Activated T-cell treated with anti-CD3 and anti-CD28 coated beads, Interleukin-2, amount 50 U/mL, for 72 hours (primary cell): ENCODE measurements around the gene HSD11B2. TPM values are rescaled to one million over a fixed set of nuclear protein-coding genes. Genes with fewer than 3 reads are reported as not detected.
A peak's percentile ranks its signal among the peaks of the same experiment; 100 is the strongest.

Experiments
- ATAC-seq, 2 donors: fragments of 150-1000 bp; cut with Tn5 transposase; replicated peaks in 1 of 2; 2 replicates each; pipeline ENCODE4 v1.10.0; 2021; ENCODE audit warnings: moderate library complexity in 2 of 2, mild to moderate bottlenecking in 1 of 2
- DNase-seq, 2 donors: peaks; one replicate each; pipeline ENCODE4 v3.0.0; 2021 to 2022; ENCODE audit warnings: mixed read lengths in 1 of 2
- H3K27ac Mint-ChIP-seq: one replicate; pipeline ENCODE4 v1.8.0; 2022; ENCODE audit warnings: mild to moderate bottlenecking, moderate library complexity, mixed read lengths
- H3K27me3 Mint-ChIP-seq: one replicate; pipeline ENCODE4 v1.8.0; 2022; ENCODE audit warnings: low read depth, mixed read lengths
- H3K36me3 Mint-ChIP-seq, 2 donors: one replicate each; pipeline ENCODE4 v1.8.0; 2022; ENCODE audit warnings: mixed read lengths in 2 of 2, mild to moderate bottlenecking in 1 of 2; ENCODE audit not compliant: insufficient read depth in 2 of 2
- H3K4me1 Mint-ChIP-seq: one replicate; pipeline ENCODE4 v1.8.0; 2022; ENCODE audit warnings: low read depth, mixed read lengths
- H3K4me3 Mint-ChIP-seq, 2 donors: one replicate each; pipeline ENCODE4 v1.8.0; 2022; ENCODE audit warnings: mild to moderate bottlenecking in 2 of 2, mixed read lengths in 2 of 2, moderate library complexity in 2 of 2
- H3K9me3 Mint-ChIP-seq, 2 donors: one replicate each; pipeline ENCODE4 v1.8.0; 2022; ENCODE audit warnings: mixed read lengths in 2 of 2
- total RNA-seq, 2 donors: library from RNA; stranded (reverse); gene quantifications; one replicate each; pipeline ENCODE4 v1.2.3, GENCODE V29; 2022

Gene HSD11B2
- total RNA-seq, 2 donors from 2014 or later: 0.53 to 1.1 TPM

- peaks cover 4% of the 10 kb centered on the region for H3K4me1 Mint-ChIP-seq
- H3K9me3 Mint-ChIP-seq: no peaks in the 10 kb centered on the region
Observed at GRCh38 chr16:67426022-67426421, 4.9 kb upstream of the HSD11B2 start.

GRCh38 chr16:67426950-67427349 is 4.0 kb upstream of the HSD11B2 start:
- Mint-ChIP-seq H3K27ac (no peak overlapping the region), H3K4me3 (no peak overlapping the region), H3K9me3 (no peaks in the 10 kb centered on the region), H3K27me3 (peaks cover 30% of the 10 kb centered on the region), H3K4me1 (peaks cover 4% of the 10 kb centered on the region), H3K36me3 (no peaks in the 10 kb centered on the region)
- ATAC-seq (no peak), DNase-seq (no peak)

More at GRCh38 chr16:67426022-67426421, 4.9 kb upstream of the HSD11B2 start:
- H3K36me3 Mint-ChIP-seq: no peaks in the 10 kb centered on the region
- H3K27ac Mint-ChIP-seq: no peak overlapping the region
- DNase-seq (no peak), ATAC-seq (no peak)
- H3K4me3 Mint-ChIP-seq: no peak overlapping the region
- H3K27me3 Mint-ChIP-seq: peaks cover 30% of the 10 kb centered on the region

- Mint-ChIP-seq H3K9me3 (no peaks in the 10 kb centered on the region), H3K27ac (no peak overlapping the region), H3K27me3 (peaks cover 30% of the 10 kb centered on the region), H3K4me1 (peaks cover 4% of the 10 kb centered on the region), H3K4me3 (no peak overlapping the region), H3K36me3 (no peaks in the 10 kb centered on the region)
- ATAC-seq (peak; percentile 69), DNase-seq (peak; percentile 73 to 75)
Observed at GRCh38 chr16:67428146-67428731, 2.7 kb upstream of the HSD11B2 start.

- DNase-seq (no peak), ATAC-seq (no peak)
- no peaks in the 10 kb centered on the region for H3K9me3 Mint-ChIP-seq
- H3K4me3 Mint-ChIP-seq: peak overlapping the region; percentile 60 to 68
- peaks cover 30% of the 10 kb centered on the region for H3K27me3 Mint-ChIP-seq
- H3K27ac Mint-ChIP-seq: no peak overlapping the region
- H3K36me3 Mint-ChIP-seq: no peaks in the 10 kb centered on the region
- peaks cover 4% of the 10 kb centered on the region for H3K4me1 Mint-ChIP-seq
Observed at GRCh38 chr16:67429053-67429798, 1.7 kb upstream of the HSD11B2 start.

GRCh38 chr16:67429799-67430503 is 970 bp upstream of the HSD11B2 start:
- no peak overlapping the region for H3K27ac Mint-ChIP-seq
- H3K27me3 Mint-ChIP-seq: peaks cover 30% of the 10 kb centered on the region
- peak overlapping the region; percentile 86 to 88 for H3K4me3 Mint-ChIP-seq

GRCh38 chr16:67430504-67430976 is 381 bp upstream of the HSD11B2 start:
- Mint-ChIP-seq H3K27ac (no peak overlapping the region), H3K27me3 (peaks cover 30% of the 10 kb centered on the region), H3K4me1 (peaks cover 14% of the 10 kb centered on the region), H3K36me3 (no peaks in the 10 kb centered on the region), H3K9me3 (no peaks in the 10 kb centered on the region), H3K4me3 (peak overlapping the region; percentile 86 to 88)
- DNase-seq (peak; percentile 40 to 46), ATAC-seq (peak; percentile 58 to 59)

More at GRCh38 chr16:67429799-67430503, 970 bp upstream of the HSD11B2 start:
- Mint-ChIP-seq H3K4me1 (peaks cover 9% of the 10 kb centered on the region), H3K9me3 (no peaks in the 10 kb centered on the region), H3K36me3 (no peaks in the 10 kb centered on the region)
- no peak for ATAC-seq
- no peak for DNase-seq

GRCh38 chr16:67431775-67432505 is 1.0 kb downstream of the HSD11B2 start:
- H3K4me3 Mint-ChIP-seq: peak overlapping the region; percentile 55 to 56
- no peaks in the 10 kb centered on the region for H3K9me3 Mint-ChIP-seq
- H3K27me3 Mint-ChIP-seq: peaks cover 24% of the 10 kb centered on the region
- H3K4me1 Mint-ChIP-seq: peaks cover 14% of the 10 kb centered on the region
- DNase-seq: no peak
- H3K27ac Mint-ChIP-seq: no peak overlapping the region
- no peak for ATAC-seq
- no peaks in the 10 kb centered on the region for H3K36me3 Mint-ChIP-seq

- ATAC-seq: no peak
- Mint-ChIP-seq H3K4me3 (peak overlapping the region in 1 of 2 donors; percentile 33), H3K4me1 (peaks cover 15% of the 10 kb centered on the region), H3K36me3 (no peaks in the 10 kb centered on the region), H3K27ac (no peak overlapping the region), H3K27me3 (peaks cover 21% of the 10 kb centered on the region), H3K9me3 (no peaks in the 10 kb centered on the region)
- DNase-seq: no peak
Observed at GRCh38 chr16:67432506-67432890, 1.6 kb downstream of the HSD11B2 start.

- Mint-ChIP-seq H3K27ac (no peak overlapping the region), H3K9me3 (no peaks in the 10 kb centered on the region), H3K36me3 (peaks cover 0 to under 1% of the 10 kb centered on the region in 2 donors), H3K27me3 (peaks cover 21% of the 10 kb centered on the region), H3K4me3 (no peak overlapping the region), H3K4me1 (peaks cover 21% of the 10 kb centered on the region)
- ATAC-seq (no peak), DNase-seq (no peak)
Observed at GRCh38 chr16:67433131-67433719, 2.3 kb downstream of the HSD11B2 start.

- Mint-ChIP-seq H3K4me1 (peaks cover 16% of the 10 kb centered on the region), H3K9me3 (no peaks in the 10 kb centered on the region), H3K36me3 (peaks cover 0 to 2% of the 10 kb centered on the region in 2 donors), H3K4me3 (no peak overlapping the region), H3K27me3 (no peaks in the 10 kb centered on the region), H3K27ac (no peak overlapping the region)
- ATAC-seq (no peak), DNase-seq (no peak)
Observed at GRCh38 chr16:67435758-67436164, 4.8 kb downstream of the HSD11B2 start.

GRCh38 chr16:67436640-67437193 is 5.8 kb downstream of the HSD11B2 start:
- Mint-ChIP-seq H3K27me3 (no peaks in the 10 kb centered on the region), H3K9me3 (no peaks in the 10 kb centered on the region), H3K4me3 (no peak overlapping the region), H3K27ac (no peak overlapping the region), H3K36me3 (peaks cover 0 to 2% of the 10 kb centered on the region in 2 donors), H3K4me1 (peaks cover 16% of the 10 kb centered on the region)
- DNase-seq (no peak), ATAC-seq (no peak)

- H3K27me3 Mint-ChIP-seq: no peaks in the 10 kb centered on the region
- peaks cover 16% of the 10 kb centered on the region for H3K4me1 Mint-ChIP-seq
- H3K9me3 Mint-ChIP-seq: no peaks in the 10 kb centered on the region
- H3K4me3 Mint-ChIP-seq: no peak overlapping the region
- peak; percentile 74 to 78 for ATAC-seq
- no peak overlapping the region for H3K27ac Mint-ChIP-seq
- H3K36me3 Mint-ChIP-seq: peaks cover 0 to 2% of the 10 kb centered on the region in 2 donors
- peak; percentile 38 to 40 for DNase-seq
Observed at GRCh38 chr16:67437513-67437912, 6.6 kb downstream of the HSD11B2 start.
